ENCODE data around the gene CD46. TPM values are rescaled to one million over a fixed set of nuclear protein-coding genes. Genes with fewer than 3 reads are reported as not detected.
A peak's percentile ranks its signal among the peaks of the same experiment; 100 is the strongest.
"Not testable (repeated sequence)": the region's sequence is repeated elsewhere in the genome, so short reads cannot be mapped to it uniquely, and the experiment has no call there.

The CD46 gene
- total RNA-seq, 1 experiment from 2014 or later, result 62.1 TPM

GRCh38 chr1:207744000-207744534, 7.8 kb upstream of the CD46 start:
- H3K27ac ChIP-seq, result no peak overlapping the region
- no peak for DNase-seq (ENCODE audit: low read depth in 1 of 2, low spot score in 2 of 2)
- no peaks in the 10 kb centered on the region for H3K27me3 ChIP-seq (replicated peaks)
- no peaks in the 10 kb centered on the region for H3K36me3 ChIP-seq
- H3K9me3 ChIP-seq (replicated peaks), result no peaks in the 10 kb centered on the region
- H3K4me1 ChIP-seq (replicated peaks), result no peaks in the 10 kb centered on the region
- no peak overlapping the region for H3K4me3 ChIP-seq

- no peak overlapping the region for H3K27ac ChIP-seq
Measured at GRCh38 chr1:207745285-207745684, 6.6 kb upstream of the CD46 start.

GRCh38 chr1:207745839-207746767, 5.8 kb upstream of the CD46 start:
- Histone ChIP-seq H3K4me1 (replicated peaks) (peaks cover 2% of the 10 kb centered on the region; the same call in 1 of the 2 replicates), H3K27ac (no peak overlapping the region), H3K9me3 (replicated peaks) (no peaks in the 10 kb centered on the region), H3K36me3 (no peaks in the 10 kb centered on the region), H3K4me3 (no peak overlapping the region), H3K27me3 (replicated peaks) (no peaks in the 10 kb centered on the region)
- no peak for DNase-seq (ENCODE audit: low read depth in 1 of 2, low spot score in 2 of 2)

More at GRCh38 chr1:207745285-207745684, 6.6 kb upstream of the CD46 start:
- no peaks in the 10 kb centered on the region for H3K27me3 ChIP-seq (replicated peaks)
- no peaks in the 10 kb centered on the region for H3K36me3 ChIP-seq
- no peaks in the 10 kb centered on the region for H3K9me3 ChIP-seq (replicated peaks)
- no peak overlapping the region for H3K4me3 ChIP-seq
- no peak for DNase-seq (ENCODE audit: low read depth in 1 of 2, low spot score in 2 of 2)
- H3K4me1 ChIP-seq (replicated peaks), result no peaks in the 10 kb centered on the region

- no peaks in the 10 kb centered on the region; the same call in 1 of the 2 replicates for H3K36me3 ChIP-seq
- no peak overlapping the region for H3K4me3 ChIP-seq
- H3K9me3 ChIP-seq (replicated peaks), result no peaks in the 10 kb centered on the region
- peaks cover 9% of the 10 kb centered on the region for H3K4me1 ChIP-seq (replicated peaks)
- no peak for DNase-seq (ENCODE audit: low read depth in 1 of 2, low spot score in 2 of 2)
- no peaks in the 10 kb centered on the region for H3K27me3 ChIP-seq (replicated peaks)
- H3K27ac ChIP-seq, result no peak overlapping the region
Measured at GRCh38 chr1:207747627-207748492, 4.0 kb upstream of the CD46 start.

GRCh38 chr1:207748737-207749528, 2.9 kb upstream of the CD46 start:
- no peak for DNase-seq (ENCODE audit: low read depth in 1 of 2, low spot score in 2 of 2)
- peaks cover 13% of the 10 kb centered on the region for H3K4me1 ChIP-seq (replicated peaks)
- no peaks in the 10 kb centered on the region for H3K9me3 ChIP-seq (replicated peaks)
- H3K36me3 ChIP-seq, result no peaks in the 10 kb centered on the region; the same call in 1 of the 2 replicates
- H3K27me3 ChIP-seq (replicated peaks), result no peaks in the 10 kb centered on the region
- H3K27ac ChIP-seq, result no peak overlapping the region
- no peak overlapping the region for H3K4me3 ChIP-seq

GRCh38 chr1:207750631-207751305, 1.1 kb upstream of the CD46 start:
- no peaks in the 10 kb centered on the region for H3K9me3 ChIP-seq (replicated peaks)
- no peak overlapping the region for H3K27ac ChIP-seq
- peaks cover 13% of the 10 kb centered on the region for H3K4me1 ChIP-seq (replicated peaks)
- no peaks in the 10 kb centered on the region for H3K27me3 ChIP-seq (replicated peaks)
- no peaks in the 10 kb centered on the region; the same call in 1 of the 2 replicates for H3K36me3 ChIP-seq
- no peak for DNase-seq (ENCODE audit: low read depth in 1 of 2, low spot score in 2 of 2)
- no peak overlapping the region; the same call in 1 of the 2 replicates for H3K4me3 ChIP-seq

- H3K27me3 ChIP-seq (replicated peaks); H3K36me3 ChIP-seq; H3K9me3 ChIP-seq (replicated peaks): not testable (repeated sequence)
- Histone ChIP-seq H3K4me3 (peak overlapping the region; percentile 69), H3K4me1 (replicated peaks) (peaks cover 13% of the 10 kb centered on the region), H3K27ac (peak overlapping the region; percentile 72)
- DNase-seq (ENCODE audit: low read depth in 1 of 2, low spot score in 2 of 2), result peak in 1 of 2 experiments; percentile 10
Measured at GRCh38 chr1:207751463-207751789, 428 bp upstream of the CD46 start.

GRCh38 chr1:207752456-207752998, 673 bp downstream of the CD46 start:
- Histone ChIP-seq H3K9me3 (replicated peaks) (no peaks in the 10 kb centered on the region), H3K36me3 (peaks cover 1% of the 10 kb centered on the region; the same call in 1 of the 2 replicates), H3K4me1 (replicated peaks) (peaks cover 13% of the 10 kb centered on the region), H3K27ac (0 out of 2 replicates have a peak overlapping the region, but pooled peaks have one; percentile 20), H3K27me3 (replicated peaks) (no peaks in the 10 kb centered on the region), H3K4me3 (peak overlapping the region; percentile 69)
- no peak for DNase-seq (ENCODE audit: low read depth in 1 of 2, low spot score in 2 of 2)

- DNase-seq (ENCODE audit: low read depth in 1 of 2, low spot score in 2 of 2), result no peak
- H3K36me3 ChIP-seq, result peaks cover 11% of the 10 kb centered on the region
- H3K4me1 ChIP-seq (replicated peaks), result peaks cover 13% of the 10 kb centered on the region
- no peak overlapping the region for H3K4me3 ChIP-seq
- no peak overlapping the region for H3K27ac ChIP-seq
- no peaks in the 10 kb centered on the region for H3K27me3 ChIP-seq (replicated peaks)
- no peaks in the 10 kb centered on the region for H3K9me3 ChIP-seq (replicated peaks)
Measured at GRCh38 chr1:207753611-207754010, 1.8 kb downstream of the CD46 start.

GRCh38 chr1:207754011-207754410, 2.2 kb downstream of the CD46 start:
- peaks cover 15% of the 10 kb centered on the region for H3K36me3 ChIP-seq
- peaks cover 13% of the 10 kb centered on the region for H3K4me1 ChIP-seq (replicated peaks)
- no peak for DNase-seq (ENCODE audit: low read depth in 1 of 2, low spot score in 2 of 2)
- H3K9me3 ChIP-seq (replicated peaks), result no peaks in the 10 kb centered on the region
- H3K27ac ChIP-seq, result no peak overlapping the region
- H3K4me3 ChIP-seq, result no peak overlapping the region
- no peaks in the 10 kb centered on the region for H3K27me3 ChIP-seq (replicated peaks)

- H3K36me3 ChIP-seq, result peaks cover 23% of the 10 kb centered on the region
- DNase-seq (ENCODE audit: low read depth in 1 of 2, low spot score in 2 of 2), result no peak
- H3K4me1 ChIP-seq (replicated peaks), result peaks cover 13% of the 10 kb centered on the region
- H3K9me3 ChIP-seq (replicated peaks), result no peaks in the 10 kb centered on the region
- H3K4me3 ChIP-seq, result no peak overlapping the region
- no peak overlapping the region for H3K27ac ChIP-seq
- H3K27me3 ChIP-seq (replicated peaks), result no peaks in the 10 kb centered on the region
Measured at GRCh38 chr1:207754974-207755700, 3.3 kb downstream of the CD46 start.
